HEK293 (cell line): ENCODE results near the gene PC.

Experiments
- SALL2 ChIP-seq: fragments of 450-650 bp; formaldehyde crosslinking; IDR thresholded peaks from 2 replicates; pipeline ENCODE4 v1.5.0; 2017; ENCODE audit warnings: missing biosample characterization, mild to moderate bottlenecking, missing genetic modification characterization, borderline replicate concordance
- YY1 ChIP-seq: fragments of 450-650 bp; formaldehyde crosslinking; IDR thresholded peaks from 2 replicates; pipeline ENCODE4 v1.5.1; 2018; ENCODE audit warnings: missing biosample characterization, missing genetic modification characterization
- ZBTB48 ChIP-seq: fragments of 450-650 bp; formaldehyde crosslinking; IDR thresholded peaks from 2 replicates; pipeline ENCODE4 v1.5.1; 2016; ENCODE audit warnings: missing biosample characterization, missing genetic modification characterization
- ZBTB8A ChIP-seq: fragments of 450-650 bp; formaldehyde crosslinking; IDR thresholded peaks from 2 replicates; pipeline ENCODE4 v1.5.1; 2016; ENCODE audit warnings: missing biosample characterization, missing genetic modification characterization
- ZFP37 ChIP-seq: fragments of 450-650 bp; formaldehyde crosslinking; IDR thresholded peaks from 2 replicates; pipeline ENCODE4 v1.5.1; 2016; ENCODE audit warnings: missing biosample characterization, missing genetic modification characterization
- ZIC2 ChIP-seq: fragments of 450-650 bp; formaldehyde crosslinking; IDR thresholded peaks from 2 replicates; pipeline ENCODE4 v1.5.1; 2016; ENCODE audit warnings: missing biosample characterization, missing genetic modification characterization
- ZNF184 ChIP-seq: fragments of 450-650 bp; IDR thresholded peaks from 2 replicates; pipeline ENCODE4 v1.5.1; 2018; ENCODE audit warnings: missing biosample characterization, mild to moderate bottlenecking, missing genetic modification characterization
- ZNF239 ChIP-seq: fragments of 450-650 bp; formaldehyde crosslinking; IDR thresholded peaks from 2 replicates; pipeline ENCODE4 v1.5.1; 2016; ENCODE audit warnings: missing biosample characterization, missing genetic modification characterization
- ZNF274 ChIP-seq, 2 experiments: fragments of 200-500 bp in 1 of 2; fragments of 450-650 bp in 1 of 2; sonication (Bioruptor generic) in 1 of 2; formaldehyde crosslinking in 1 of 2; IDR thresholded peaks; 2 replicates each; pipeline versions ENCODE4 v1.5.1 to v1.6.1; 2014 to 2016; ENCODE audit warnings: borderline replicate concordance in 1 of 2, inconsistent platforms in 1 of 2, low read length in 1 of 2, missing biosample characterization in 1 of 2, missing genetic modification characterization in 1 of 2
- ZNF561 ChIP-seq: fragments of 450-650 bp; IDR thresholded peaks from 2 replicates; pipeline ENCODE4 v1.5.1; 2018; ENCODE audit warnings: missing biosample characterization, missing genetic modification characterization, borderline replicate concordance
- ZNF76 ChIP-seq: fragments of 450-650 bp; formaldehyde crosslinking; IDR thresholded peaks from 2 replicates; pipeline ENCODE4; 2016; ENCODE audit warnings: low read depth, missing biosample characterization, missing genetic modification characterization, borderline replicate concordance
- ZSCAN30 ChIP-seq: fragments of 450-650 bp; IDR thresholded peaks from 2 replicates; pipeline ENCODE4 v1.5.1; 2018; ENCODE audit warnings: missing biosample characterization, mild to moderate bottlenecking, missing genetic modification characterization, moderate library complexity
- TF ChIP-seq, protein P1 (sequence below): fragments of 450-650 bp; formaldehyde crosslinking; IDR thresholded peaks from 2 replicates; pipeline ENCODE4 v1.5.1; 2016; ENCODE audit warnings: missing biosample characterization, missing genetic modification characterization

DNA sequence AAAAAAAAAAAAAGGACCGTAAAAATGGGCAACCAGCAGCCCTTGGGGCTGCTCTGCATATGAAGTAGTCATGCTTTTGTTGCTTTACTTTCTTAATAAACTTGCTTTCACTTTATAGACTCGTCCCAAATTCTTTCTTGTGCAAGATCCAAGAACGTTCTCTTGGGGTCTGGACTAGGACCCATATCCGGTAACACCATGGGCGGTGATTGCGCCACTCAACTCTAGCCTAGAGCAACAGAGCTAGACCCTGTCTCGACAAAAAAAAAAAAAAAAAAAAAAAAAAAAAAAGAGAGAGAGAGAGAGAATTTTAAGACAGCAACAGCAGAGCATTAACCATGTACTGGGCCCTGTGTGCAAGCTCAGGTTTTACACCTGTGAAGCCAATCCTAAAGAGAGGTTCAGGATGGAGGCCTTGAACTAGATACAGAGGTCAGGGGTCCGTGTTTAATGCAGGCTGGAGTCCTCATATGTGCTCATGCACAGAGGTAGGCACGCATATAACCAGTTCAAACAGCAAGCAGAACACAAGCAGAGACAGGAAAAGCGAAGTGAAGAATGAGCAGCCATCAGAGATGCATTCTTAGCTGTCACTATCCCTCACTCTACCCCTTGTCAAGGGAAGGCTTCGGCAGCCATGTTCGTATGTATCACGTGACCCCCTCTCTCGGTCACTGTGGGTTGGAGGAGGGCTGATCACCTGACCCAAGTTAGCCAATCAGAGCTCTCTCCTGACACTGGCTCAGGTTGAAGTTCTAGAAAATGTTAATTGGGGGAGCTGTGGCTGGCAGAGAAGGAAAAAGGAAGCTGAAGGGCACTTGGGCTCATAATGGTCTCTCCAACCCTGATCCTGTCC lies 48.1 kb upstream of the PC start:
- TF ChIP-seq, protein P1, sequence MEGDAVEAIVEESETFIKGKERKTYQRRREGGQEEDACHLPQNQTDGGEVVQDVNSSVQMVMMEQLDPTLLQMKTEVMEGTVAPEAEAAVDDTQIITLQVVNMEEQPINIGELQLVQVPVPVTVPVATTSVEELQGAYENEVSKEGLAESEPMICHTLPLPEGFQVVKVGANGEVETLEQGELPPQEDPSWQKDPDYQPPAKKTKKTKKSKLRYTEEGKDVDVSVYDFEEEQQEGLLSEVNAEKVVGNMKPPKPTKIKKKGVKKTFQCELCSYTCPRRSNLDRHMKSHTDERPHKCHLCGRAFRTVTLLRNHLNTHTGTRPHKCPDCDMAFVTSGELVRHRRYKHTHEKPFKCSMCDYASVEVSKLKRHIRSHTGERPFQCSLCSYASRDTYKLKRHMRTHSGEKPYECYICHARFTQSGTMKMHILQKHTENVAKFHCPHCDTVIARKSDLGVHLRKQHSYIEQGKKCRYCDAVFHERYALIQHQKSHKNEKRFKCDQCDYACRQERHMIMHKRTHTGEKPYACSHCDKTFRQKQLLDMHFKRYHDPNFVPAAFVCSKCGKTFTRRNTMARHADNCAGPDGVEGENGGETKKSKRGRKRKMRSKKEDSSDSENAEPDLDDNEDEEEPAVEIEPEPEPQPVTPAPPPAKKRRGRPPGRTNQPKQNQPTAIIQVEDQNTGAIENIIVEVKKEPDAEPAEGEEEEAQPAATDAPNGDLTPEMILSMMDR (tag by site-specific recombination): no peak
- TF ChIP-seq ZIC2 (tag by site-specific recombination) (no peak), ZBTB48 (tag by site-specific recombination) (no peak), ZBTB8A (tag by site-specific recombination) (no peak), ZSCAN30 (tag by site-specific recombination) (no peak), ZNF561 (no peak), ZNF239 (tag by site-specific recombination) (no peak), YY1 (no peak), ZFP37 (tag by site-specific recombination) (no peak), ZNF274 (IDR thresholded peaks at IDR 0.05; ENCODE audit: low read length) (no peak), ZNF274 (tag by site-specific recombination; IDR thresholded peaks at IDR 0.05; ENCODE audit: borderline replicate concordance) (no peak), ZNF184 (tag by site-specific recombination) (no peak), SALL2 (tag by site-specific recombination) (no peak), ZNF76 (no peak)
